Natural killer cell (primary cell): Measurements from ENCODE around the gene RIMS4. TPM values are rescaled to one million over a fixed set of nuclear protein-coding genes. Genes with fewer than 3 reads are reported as not detected.

Experiments used
- ATAC-seq, 3 donors: fragments of 150-1000 bp in 2 of 3; fragments of 200-7000 bp in 1 of 3; cut with Tn5 transposase; 1 replicate in 1 of 3; 2 replicates in 2 of 3; pipeline ENCODE4 v1.10.0; 2021; ENCODE audit warnings: mild to moderate bottlenecking in 2 of 3, moderate library complexity in 2 of 3
- DNase-seq, 2 donors: peaks; one replicate each; pipeline versions ENCODE4 v3.0.0 to v3.0.0-alpha.2; 2013 to 2021; ENCODE audit warnings: mixed read lengths in 1 of 2
- H3K27ac ChIP-seq: one replicate; pipeline ENCODE4 v1.5.1; 2013; ENCODE audit warnings: mild to moderate bottlenecking, low read length
- H3K27me3 ChIP-seq: one replicate; pipeline ENCODE4 v1.6.1; 2013; ENCODE audit warnings: low read length; ENCODE audit not compliant: control insufficient read depth, insufficient read depth
- H3K36me3 ChIP-seq: one replicate; pipeline ENCODE4 v1.6.1; 2013; ENCODE audit warnings: low read length; ENCODE audit not compliant: control insufficient read depth, insufficient read depth
- H3K4me1 ChIP-seq: one replicate; pipeline ENCODE4 v1.6.1; 2013; ENCODE audit warnings: low read length; ENCODE audit not compliant: control insufficient read depth, insufficient read depth
- H3K4me3 ChIP-seq: one replicate; pipeline ENCODE4 v1.5.1; 2013; ENCODE audit warnings: low read length
- H3K9me3 ChIP-seq: one replicate; pipeline ENCODE4 v1.6.1; 2013; ENCODE audit warnings: low read length; ENCODE audit not compliant: control insufficient read depth, insufficient read depth
- H3K27ac Mint-ChIP-seq, 2 donors: one replicate each; pipeline ENCODE4 v1.8.0; 2022; ENCODE audit warnings: mild to moderate bottlenecking in 2 of 2, mixed read lengths in 2 of 2, moderate library complexity in 1 of 2
- H3K27me3 Mint-ChIP-seq, 2 donors: one replicate each; pipeline ENCODE4 v1.8.0; 2022; ENCODE audit warnings: low read depth in 2 of 2, mixed read lengths in 2 of 2
- H3K36me3 Mint-ChIP-seq: one replicate; pipeline ENCODE4 v1.8.0; 2022; ENCODE audit warnings: mixed read lengths
- H3K4me1 Mint-ChIP-seq, 2 donors: one replicate each; pipeline ENCODE4 v1.8.0; 2022; ENCODE audit warnings: mixed read lengths in 2 of 2
- H3K4me3 Mint-ChIP-seq: one replicate; pipeline ENCODE4 v1.8.0; 2022; ENCODE audit warnings: mild to moderate bottlenecking, moderate library complexity, mixed read lengths
- H3K9me3 Mint-ChIP-seq, 2 donors: one replicate each; pipeline ENCODE4 v1.8.0; 2022; ENCODE audit warnings: mixed read lengths in 2 of 2
- WGBS: methylation state at CpG from one replicate; pipeline ENCODE4 v1.1.7; 2013; ENCODE audit warnings: missing lambda C conversion rate; ENCODE audit not compliant: insufficient coverage; 5-methylcytosine and 5-hydroxymethylcytosine counted together
- intact Hi-C: fragments of 100-400 bp; cut with micrococcal nuclease; formaldehyde crosslinking; loops from one replicate; pipeline ENCODE4 v1.14.2; 2022
- total RNA-seq, 4 donors: library from RNA; stranded (reverse); fragments of 120-200 nt in 1 of 4; gene quantifications; one replicate each; pipeline versions ENCODE4 v1.2.3 to v1.2.4, GENCODE V29; 2013 to 2022
- TF ChIP-seq, protein P1 (sequence below): fragments of 200-600 bp; IDR thresholded peaks from one replicate; pipeline ENCODE4 v1.8.0; 2022; ENCODE audit warnings: antibody characterized with exemption

The RIMS4 gene
- total RNA-seq, 3 donors from 2014 or later (not counting 1 experiment from before 2014, with no cell fraction given), result not detected

DNA sequence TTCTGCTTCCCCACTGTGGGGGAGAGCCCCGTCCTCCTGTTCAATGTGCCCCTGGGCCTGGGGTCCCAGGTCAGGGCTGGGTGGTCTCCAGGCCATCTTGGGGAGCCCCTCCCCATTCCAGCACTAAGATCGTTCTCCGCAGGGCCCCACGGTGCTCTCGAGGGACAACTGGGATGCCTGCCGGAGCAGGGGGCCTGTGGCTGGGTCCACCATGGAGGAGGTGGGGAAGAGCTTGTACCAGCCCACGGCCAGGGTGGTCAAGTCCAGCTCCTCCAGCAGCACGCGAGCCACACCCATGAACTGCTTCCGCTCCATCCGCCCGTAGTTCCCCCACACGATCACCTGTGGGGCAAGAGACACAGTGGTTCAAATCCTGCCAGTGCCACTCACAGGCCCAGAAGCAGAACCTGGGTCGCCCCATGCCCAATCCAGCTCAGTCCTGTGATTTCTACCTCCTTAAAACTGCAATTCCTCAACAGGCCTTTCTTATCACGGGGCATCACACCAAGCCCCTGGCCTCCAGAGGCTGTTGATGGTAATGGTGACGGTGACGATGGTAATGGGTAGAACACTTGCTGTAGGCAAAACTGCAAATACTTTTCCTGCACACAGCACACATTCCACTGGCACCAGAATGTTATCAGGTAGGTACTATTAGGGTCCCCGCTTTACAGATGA is 54.2 kb downstream of the RIMS4 start:
- DNase-seq (no peak), ATAC-seq (no peak)
- no peaks in the 10 kb centered on the region for H3K36me3 Mint-ChIP-seq
- no peaks in the 10 kb centered on the region for H3K9me3 ChIP-seq
- H3K27me3 Mint-ChIP-seq, result peaks cover 3 to 13% of the 10 kb centered on the region in 2 donors
- H3K4me3 Mint-ChIP-seq, result no peak overlapping the region
- TF ChIP-seq, protein P1, sequence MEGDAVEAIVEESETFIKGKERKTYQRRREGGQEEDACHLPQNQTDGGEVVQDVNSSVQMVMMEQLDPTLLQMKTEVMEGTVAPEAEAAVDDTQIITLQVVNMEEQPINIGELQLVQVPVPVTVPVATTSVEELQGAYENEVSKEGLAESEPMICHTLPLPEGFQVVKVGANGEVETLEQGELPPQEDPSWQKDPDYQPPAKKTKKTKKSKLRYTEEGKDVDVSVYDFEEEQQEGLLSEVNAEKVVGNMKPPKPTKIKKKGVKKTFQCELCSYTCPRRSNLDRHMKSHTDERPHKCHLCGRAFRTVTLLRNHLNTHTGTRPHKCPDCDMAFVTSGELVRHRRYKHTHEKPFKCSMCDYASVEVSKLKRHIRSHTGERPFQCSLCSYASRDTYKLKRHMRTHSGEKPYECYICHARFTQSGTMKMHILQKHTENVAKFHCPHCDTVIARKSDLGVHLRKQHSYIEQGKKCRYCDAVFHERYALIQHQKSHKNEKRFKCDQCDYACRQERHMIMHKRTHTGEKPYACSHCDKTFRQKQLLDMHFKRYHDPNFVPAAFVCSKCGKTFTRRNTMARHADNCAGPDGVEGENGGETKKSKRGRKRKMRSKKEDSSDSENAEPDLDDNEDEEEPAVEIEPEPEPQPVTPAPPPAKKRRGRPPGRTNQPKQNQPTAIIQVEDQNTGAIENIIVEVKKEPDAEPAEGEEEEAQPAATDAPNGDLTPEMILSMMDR, result no peak
- WGBS, result 89% methylated on average over 18 of the region's 18 CpGs
- intact Hi-C loops, result no loop called here
- no peaks in the 10 kb centered on the region for H3K27me3 ChIP-seq
- H3K9me3 Mint-ChIP-seq, result no peaks in the 10 kb centered on the region
- no peaks in the 10 kb centered on the region for H3K4me1 Mint-ChIP-seq
- H3K4me3 ChIP-seq, result no peak overlapping the region
- H3K27ac Mint-ChIP-seq, result no peak overlapping the region
- no peaks in the 10 kb centered on the region for H3K4me1 ChIP-seq
- H3K36me3 ChIP-seq, result no peaks in the 10 kb centered on the region
- H3K27ac ChIP-seq, result no peak overlapping the region

DNA sequence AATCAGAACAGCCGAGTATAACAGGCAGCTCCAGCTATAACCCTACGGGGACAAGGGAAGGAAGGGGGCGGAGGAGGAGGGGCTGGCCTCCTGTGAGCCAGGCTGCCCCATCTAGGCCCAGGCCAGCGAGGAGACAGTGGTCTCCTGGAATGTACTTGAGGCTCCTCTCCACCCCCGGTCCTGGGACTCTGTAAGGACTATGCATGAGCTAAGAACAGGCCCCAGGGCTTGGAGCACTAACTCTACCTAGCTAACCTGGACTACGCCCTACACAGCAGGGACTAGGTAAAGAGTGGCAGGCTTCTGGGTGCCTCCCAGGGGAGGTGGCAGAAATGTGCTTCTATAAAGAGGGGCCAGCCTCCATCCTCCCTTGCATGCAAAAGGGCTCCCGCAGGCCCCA is 55.8 kb downstream of the RIMS4 start:
- Histone ChIP-seq H3K27me3 (no peaks in the 10 kb centered on the region), H3K9me3 (no peaks in the 10 kb centered on the region), H3K4me1 (no peaks in the 10 kb centered on the region), H3K36me3 (no peaks in the 10 kb centered on the region), H3K27ac (no peak overlapping the region), H3K4me3 (no peak overlapping the region)
- ATAC-seq (no peak), DNase-seq (no peak)
- WGBS, result 82% methylated on average over 7 of the region's 7 CpGs
- TF ChIP-seq, protein P1, result no peak
- Mint-ChIP-seq H3K27ac (no peak overlapping the region), H3K27me3 (peaks cover 3 to 13% of the 10 kb centered on the region in 2 donors), H3K36me3 (no peaks in the 10 kb centered on the region), H3K4me3 (no peak overlapping the region), H3K9me3 (no peaks in the 10 kb centered on the region), H3K4me1 (no peaks in the 10 kb centered on the region)
- intact Hi-C loops, result no loop called here

DNA sequence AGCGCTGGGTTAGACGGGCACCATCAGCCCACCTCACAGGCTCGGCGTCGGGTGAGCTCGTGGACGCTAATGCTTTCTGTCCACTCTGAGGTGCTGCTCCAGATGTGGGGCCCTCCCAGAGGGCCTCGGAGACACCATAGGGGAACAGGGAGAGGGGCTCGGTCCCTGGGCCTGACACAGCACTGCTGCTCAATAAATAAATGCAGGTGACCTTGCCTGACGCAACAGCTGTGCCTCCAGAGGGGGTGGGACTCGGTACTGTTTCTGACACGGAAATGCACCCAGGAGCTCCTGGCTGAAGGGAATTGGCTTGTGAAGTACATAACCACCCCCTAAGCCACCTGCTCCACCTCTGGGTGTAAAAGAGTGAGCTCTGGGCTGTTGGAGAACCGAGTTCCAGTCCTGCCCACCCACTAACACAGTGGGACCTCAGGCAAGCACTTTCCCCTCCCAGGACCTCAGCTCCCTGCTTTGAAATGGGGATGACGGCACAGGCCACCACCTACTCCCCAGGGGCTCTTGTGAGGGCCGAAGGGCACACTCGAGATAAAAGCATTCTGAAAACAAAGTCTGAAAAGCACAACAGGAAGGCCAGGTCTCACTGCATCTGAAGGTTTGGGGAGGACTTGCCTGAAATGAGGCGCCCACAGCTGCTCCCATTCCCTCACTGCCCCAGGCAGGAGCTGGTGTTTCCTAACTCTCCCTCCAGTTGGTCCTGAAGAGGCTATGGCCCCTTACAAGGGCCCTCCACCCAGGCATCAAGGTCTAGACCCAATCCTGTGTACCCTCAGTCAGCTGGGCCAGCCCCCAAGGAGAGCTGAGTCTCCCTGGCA is 58.0 kb downstream of the RIMS4 start:
- TF ChIP-seq, protein P1, result no peak
- no peak overlapping the region for H3K27ac ChIP-seq
- Mint-ChIP-seq H3K27ac (no peak overlapping the region), H3K4me3 (no peak overlapping the region), H3K9me3 (no peaks in the 10 kb centered on the region), H3K27me3 (peaks cover 11 to 35% of the 10 kb centered on the region in 2 donors), H3K36me3 (no peaks in the 10 kb centered on the region), H3K4me1 (peaks cover 4% of the 10 kb centered on the region in 2 donors)
- H3K4me3 ChIP-seq, result no peak overlapping the region
- 86% methylated on average over 16 of the region's 17 CpGs for WGBS
- DNase-seq (no peak), ATAC-seq (no peak)
- H3K27me3 ChIP-seq, result peaks cover 3% of the 10 kb centered on the region
- intact Hi-C loops, result no loop called here
- no peaks in the 10 kb centered on the region for H3K4me1 ChIP-seq
- H3K36me3 ChIP-seq, result no peaks in the 10 kb centered on the region
- H3K9me3 ChIP-seq, result no peaks in the 10 kb centered on the region
